ENCODE results near the gene ZNF438. TPM values are rescaled to one million over a fixed set of nuclear protein-coding genes. Genes with fewer than 3 reads are reported as not detected.

The ZNF438 gene
- total RNA-seq, 1 experiment from 2014 or later, result 0.83 TPM

DNA sequence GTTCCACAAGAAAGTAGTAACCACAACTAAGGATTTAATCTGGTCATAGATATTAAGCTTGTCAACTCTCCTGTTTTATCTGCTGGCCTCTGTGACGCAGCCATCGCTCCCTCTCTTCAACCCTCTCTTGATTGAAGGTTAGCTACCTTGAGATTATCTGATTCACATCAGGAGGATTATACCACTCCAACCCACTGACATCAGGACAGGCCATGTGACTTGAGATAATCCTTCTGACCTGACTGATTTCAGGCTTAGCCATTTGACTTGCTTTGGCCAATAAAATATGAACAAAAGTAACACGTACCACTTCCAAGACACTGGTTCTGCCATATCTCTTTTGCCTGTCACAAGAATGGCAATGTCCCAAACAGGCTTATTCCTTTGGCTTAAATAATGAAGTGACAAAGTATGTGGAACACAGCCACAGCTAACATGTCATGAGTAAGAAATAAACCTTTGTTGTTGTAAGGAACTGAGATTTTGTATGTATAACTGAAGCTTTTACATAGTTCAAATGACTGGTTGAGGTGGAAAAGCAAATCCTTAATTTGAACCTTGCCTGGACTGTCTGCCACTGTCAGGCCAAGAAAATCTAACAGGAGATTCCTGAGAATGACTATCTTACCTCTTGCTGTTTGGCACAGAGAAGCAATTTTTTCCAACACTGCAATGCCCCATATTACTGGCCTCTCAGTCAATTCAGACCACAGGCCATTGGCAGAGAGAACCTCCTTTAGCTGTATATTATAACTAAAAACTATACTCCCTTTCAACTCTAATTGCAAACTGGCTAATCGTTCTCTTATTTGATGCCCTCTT, 13.9 kb downstream of the ZNF438 start:
- no peak overlapping the region for H2BK120ac ChIP-seq (ENCODE audit: low read depth, low read length, poor library complexity, severe bottlenecking)
- no peak overlapping the region for H3K9ac ChIP-seq (ENCODE audit: extremely low read depth, insufficient read length, low read length)
- no peak overlapping the region for H3K14ac ChIP-seq (ENCODE audit: insufficient read depth, low read length)
- no peak overlapping the region for H2BK12ac ChIP-seq (ENCODE audit: insufficient read length, low read depth, low read length)
- no peak overlapping the region for H2BK20ac ChIP-seq (ENCODE audit: low read depth, low read length, poor library complexity, severe bottlenecking)
- no peak overlapping the region for H2BK15ac ChIP-seq (ENCODE audit: low read depth, low read length)
- H3K56ac ChIP-seq (ENCODE audit: insufficient read length, low read depth, low read length), result no peak overlapping the region
- H4K91ac ChIP-seq (ENCODE audit: insufficient read length, low read depth, low read length), result no peak overlapping the region
- H3T11ph ChIP-seq (ENCODE audit: low read length), result no peak overlapping the region
- Mint-ChIP-seq H3K27me3 (ENCODE audit: low read depth) (no peaks in the 10 kb centered on the region; the same call in 1 of the 2 replicates), H3K27ac (peak overlapping the region in 1 of 3 experiments; percentile 77; a peak in 1 of 7 replicates), H3K36me3 (ENCODE audit: insufficient read depth in 1 of 3, low read depth in 3 of 3) (peaks cover 0 to 4% (median 0%) of the 10 kb centered on the region in 3 experiments; a peak in 1 of 7 replicates), H3K4me1 (peaks cover 22 to 25% of the 10 kb centered on the region in 2 experiments), H3K9me3 (no peaks in the 10 kb centered on the region), H3K4me3 (no peak overlapping the region)
- H2AFZ ChIP-seq (ENCODE audit: low read length), result no peak overlapping the region
- no peak overlapping the region for H4K8ac ChIP-seq (replicated peaks; ENCODE audit: insufficient read length, low read depth, low read length)
- no peak overlapping the region for H4K5ac ChIP-seq (ENCODE audit: insufficient read length, low read depth, low read length)
- TF ChIP-seq, protein P1, sequence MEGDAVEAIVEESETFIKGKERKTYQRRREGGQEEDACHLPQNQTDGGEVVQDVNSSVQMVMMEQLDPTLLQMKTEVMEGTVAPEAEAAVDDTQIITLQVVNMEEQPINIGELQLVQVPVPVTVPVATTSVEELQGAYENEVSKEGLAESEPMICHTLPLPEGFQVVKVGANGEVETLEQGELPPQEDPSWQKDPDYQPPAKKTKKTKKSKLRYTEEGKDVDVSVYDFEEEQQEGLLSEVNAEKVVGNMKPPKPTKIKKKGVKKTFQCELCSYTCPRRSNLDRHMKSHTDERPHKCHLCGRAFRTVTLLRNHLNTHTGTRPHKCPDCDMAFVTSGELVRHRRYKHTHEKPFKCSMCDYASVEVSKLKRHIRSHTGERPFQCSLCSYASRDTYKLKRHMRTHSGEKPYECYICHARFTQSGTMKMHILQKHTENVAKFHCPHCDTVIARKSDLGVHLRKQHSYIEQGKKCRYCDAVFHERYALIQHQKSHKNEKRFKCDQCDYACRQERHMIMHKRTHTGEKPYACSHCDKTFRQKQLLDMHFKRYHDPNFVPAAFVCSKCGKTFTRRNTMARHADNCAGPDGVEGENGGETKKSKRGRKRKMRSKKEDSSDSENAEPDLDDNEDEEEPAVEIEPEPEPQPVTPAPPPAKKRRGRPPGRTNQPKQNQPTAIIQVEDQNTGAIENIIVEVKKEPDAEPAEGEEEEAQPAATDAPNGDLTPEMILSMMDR (conservative IDR thresholded peaks at IDR 0.05), result no peak
- no peak for DNase-seq
- H3K23me2 ChIP-seq (ENCODE audit: insufficient read length, low read depth, low read length, poor library complexity, severe bottlenecking), result no peaks in the 10 kb centered on the region
- no peak overlapping the region for H3K23ac ChIP-seq (ENCODE audit: insufficient read length, low read depth, low read length)
- no peaks in the 10 kb centered on the region for H4K20me1 ChIP-seq (ENCODE audit: control insufficient read depth, insufficient read depth, insufficient read length)
- no peaks in the 10 kb centered on the region for H3K27me3 ChIP-seq (ENCODE audit: insufficient read depth, low read length)
- H2AK5ac ChIP-seq (ENCODE audit: insufficient read length, low read length), result no peak overlapping the region
- H3K79me1 ChIP-seq (ENCODE audit: insufficient read depth, low read depth, low read length, poor library complexity, severe bottlenecking), result no peaks in the 10 kb centered on the region
- no peak overlapping the region for H3K4ac ChIP-seq (ENCODE audit: low read depth, low read length)
- WGBS (ENCODE audit: extremely low coverage, insufficient read length, low lambda C conversion rate), result no CpG with 5 or more reads among the region's 4 CpGs
- H3K79me2 ChIP-seq (ENCODE audit: insufficient read depth, low read length), result no peaks in the 10 kb centered on the region; the same call in 1 of the 2 replicates
- H3K27ac ChIP-seq (ENCODE audit: insufficient read length, low read depth, low read length), result no peak overlapping the region
- H2BK5ac ChIP-seq (ENCODE audit: insufficient read length, low read length), result no peak overlapping the region
- H3K4me1 ChIP-seq (ENCODE audit: insufficient read depth, low read length), result peaks cover 3% of the 10 kb centered on the region; the same call in 1 of the 2 replicates
- H3K9me3 ChIP-seq (ENCODE audit: control insufficient read depth, low read depth, low read length), result no peaks in the 10 kb centered on the region
- no peak overlapping the region for H3K4me2 ChIP-seq (ENCODE audit: insufficient read depth, insufficient read length, low read length)
- no peak overlapping the region for H3K18ac ChIP-seq (ENCODE audit: insufficient read length, low read depth, low read length)
